Bronchial epithelial cell (primary cell): ENCODE measurements around the gene NR3C1. TPM values are rescaled to one million over a fixed set of nuclear protein-coding genes. Genes with fewer than 3 reads are reported as not detected.
A peak's percentile ranks its signal among the peaks of the same experiment; 100 is the strongest.

Source experiments
- DNase-seq: peaks from one replicate; pipeline ENCODE4 v3.0.0-alpha.2; 2010; ENCODE audit warnings: low read depth
- FAIRE-seq: peaks from 2 replicates; lab custom pipeline; 2011; peaks lifted over from hg19 to GRCh38; lab: Jason Lieb, UNC
- H3K27me3 ChIP-seq: 2 replicates; pipeline ENCODE4 v1.5.1; 2011; ENCODE audit warnings: low read length; ENCODE audit not compliant: control insufficient read depth, insufficient read depth
- H3K36me3 ChIP-seq: 2 replicates; pipeline ENCODE4 v1.5.1; 2011; ENCODE audit warnings: low read length; ENCODE audit not compliant: control insufficient read depth, insufficient read depth
- H3K4me3 ChIP-seq: 2 replicates; pipeline ENCODE4 v1.5.1; 2011; ENCODE audit warnings: mild to moderate bottlenecking, low read depth, low read length, control low read depth
- CTCF ChIP-seq: IDR thresholded peaks from 2 replicates; pipeline ENCODE4 v1.5.1; 2011; ENCODE audit warnings: mild to moderate bottlenecking, moderate library complexity, low read length, control low read depth, inconsistent platforms; ENCODE audit not compliant: insufficient read depth, severe bottlenecking
- total RNA-seq: library from RNA; depleted of rRNA; stranded (reverse); fragments of >200 nt; gene quantifications from 2 replicates; pipeline ENCODE4 v1.2.1, GENCODE V29; 2014

NR3C1 gene
- total RNA-seq, 1 donor from 2014 or later, result 41.9 TPM

DNA sequence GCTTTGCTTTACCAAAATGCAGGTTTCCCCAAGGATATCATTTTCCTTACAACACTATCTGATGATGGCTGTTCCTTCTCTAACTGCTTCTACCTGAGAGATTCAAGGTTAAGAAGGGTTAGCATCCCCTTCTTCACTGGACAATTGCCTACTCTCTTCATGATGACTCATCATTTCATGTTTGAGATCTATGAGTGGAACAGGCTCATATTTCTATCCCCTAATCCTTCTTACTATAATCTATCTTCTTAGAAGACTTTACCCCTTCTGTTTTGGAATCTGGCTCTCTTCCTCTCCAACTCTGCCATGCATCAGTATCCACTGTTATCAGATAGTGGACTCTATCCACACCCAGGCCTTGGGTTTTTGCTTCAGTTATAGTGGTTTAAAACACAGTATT lies 54.3 kb downstream of the NR3C1 start:
- H3K36me3 ChIP-seq, result no peaks in the 10 kb centered on the region
- TF ChIP-seq CTCF, result no peak
- no peak overlapping the region for H3K4me3 ChIP-seq
- no peaks in the 10 kb centered on the region for H3K27me3 ChIP-seq
- DNase-seq (peak; percentile 43), FAIRE-seq (no peak)

DNA sequence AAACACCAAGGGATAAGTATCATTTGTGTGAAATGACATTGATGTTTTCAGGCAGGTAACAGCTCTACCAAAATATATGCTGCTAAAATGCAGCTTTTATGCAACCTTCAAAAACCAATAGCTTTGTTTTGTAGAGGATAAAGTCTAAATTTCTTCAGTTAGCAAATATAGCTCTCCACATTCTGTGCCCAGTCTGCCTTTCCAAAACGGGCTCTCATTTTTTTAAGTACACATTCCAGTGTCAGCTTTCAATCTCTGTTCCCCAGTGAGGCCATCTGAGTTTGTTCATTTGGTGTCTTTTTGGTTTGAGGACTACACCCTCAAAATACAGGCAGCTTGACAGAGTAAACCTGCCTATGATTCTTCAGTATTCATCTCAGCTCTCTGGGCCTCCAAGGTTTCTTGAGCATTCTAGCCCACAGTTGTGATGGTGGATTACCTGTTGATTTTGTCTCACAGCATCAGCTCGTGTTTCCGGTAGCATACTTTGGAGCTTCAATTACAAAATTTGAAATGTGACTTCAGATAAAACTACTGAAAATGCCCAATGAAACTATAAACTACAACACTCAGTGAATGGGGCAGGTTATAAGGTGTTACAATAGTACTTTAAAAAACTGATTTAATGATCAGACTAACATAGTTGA lies 55.7 kb downstream of the NR3C1 start:
- H3K36me3 ChIP-seq, result no peaks in the 10 kb centered on the region
- TF ChIP-seq CTCF, result no peak
- H3K4me3 ChIP-seq, result no peak overlapping the region
- no peak for FAIRE-seq
- DNase-seq, result no peak
- no peaks in the 10 kb centered on the region for H3K27me3 ChIP-seq

- Histone ChIP-seq H3K27me3 (no peaks in the 10 kb centered on the region), H3K36me3 (no peaks in the 10 kb centered on the region), H3K4me3 (no peak overlapping the region)
- FAIRE-seq (no peak), DNase-seq (no peak)
- no peak for TF ChIP-seq CTCF
These were observed 56.4 kb downstream of the NR3C1 start for GRCh38 chr5:143347046-143347445.

DNA sequence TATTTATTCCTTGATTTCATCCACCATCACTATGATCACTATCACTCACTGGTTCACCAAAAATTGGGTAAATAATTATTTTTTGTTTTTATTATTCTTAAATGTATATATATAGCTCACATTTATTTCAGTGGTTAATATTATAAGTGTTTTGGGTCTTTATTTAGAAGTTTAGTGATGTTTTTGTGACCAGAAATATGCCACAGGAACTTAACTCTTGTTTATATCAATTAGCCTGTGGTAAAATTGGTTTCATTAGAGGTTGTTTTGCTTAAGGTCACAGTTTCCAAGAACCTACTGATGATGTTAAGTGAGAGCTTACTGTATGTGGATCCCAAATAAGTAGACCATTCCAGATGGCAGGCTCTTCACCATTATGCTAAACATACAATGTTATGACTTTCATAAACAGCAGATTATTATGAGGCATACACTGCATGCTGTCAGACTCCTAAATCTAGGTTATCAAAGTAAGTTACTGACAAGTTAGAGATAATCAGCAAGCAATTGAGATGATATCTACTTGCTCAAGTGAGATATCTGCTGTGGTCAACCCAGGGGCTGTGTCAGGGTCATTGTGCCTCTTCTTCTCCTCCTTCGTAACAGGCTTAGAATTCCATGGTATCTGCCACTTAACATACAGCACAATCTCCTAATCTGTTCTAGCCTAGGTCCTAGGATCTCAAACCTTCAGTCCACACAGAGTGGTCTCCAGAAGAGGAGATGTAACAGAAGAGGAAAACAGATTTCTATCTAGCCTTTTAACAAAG lies 57.6 kb downstream of the NR3C1 start:
- Histone ChIP-seq H3K36me3 (no peaks in the 10 kb centered on the region), H3K27me3 (no peaks in the 10 kb centered on the region), H3K4me3 (no peak overlapping the region)
- TF ChIP-seq CTCF, result no peak
- no peak for DNase-seq
- FAIRE-seq, result no peak

DNA sequence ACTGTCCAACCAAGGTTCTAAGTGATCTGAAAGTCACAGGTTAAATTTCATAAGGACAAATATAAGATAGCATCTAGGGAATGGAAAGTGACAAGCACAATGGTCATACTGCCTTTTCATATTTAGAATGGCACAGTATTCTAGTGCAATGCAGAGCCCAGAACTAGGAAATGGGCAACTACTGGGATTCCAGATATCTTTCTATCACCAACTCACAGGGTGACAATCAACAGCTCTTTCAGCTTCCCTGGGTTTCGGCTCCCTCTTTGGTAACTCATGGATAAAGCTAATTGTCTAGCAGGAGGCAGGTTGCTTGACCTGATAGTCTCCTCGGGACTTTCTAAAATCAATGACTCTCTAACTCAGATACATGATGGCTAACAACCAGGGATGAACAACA lies 60.4 kb downstream of the NR3C1 start:
- no peak for FAIRE-seq
- TF ChIP-seq CTCF, result no peak

More for the DNA sequence above, 60.4 kb downstream of the NR3C1 start:
- Histone ChIP-seq H3K27me3 (no peaks in the 10 kb centered on the region), H3K4me3 (no peak overlapping the region), H3K36me3 (no peaks in the 10 kb centered on the region)
- no peak for DNase-seq
